GM21526 (cell line): ENCODE results near the gene CBLN3.
"Not testable (repeated sequence)": the region's sequence is repeated elsewhere in the genome, so short reads cannot be mapped to it uniquely, and the experiment has no call there.

Experiments used
- ATAC-seq: cut with Tn5 transposase; IDR thresholded peaks from one replicate; pipeline ENCODE4 v1.9.1; 2021; ENCODE audit warnings: moderate library complexity; ENCODE audit not compliant: unreplicated experiment, low FRiP score

The CBLN3 gene

DNA sequence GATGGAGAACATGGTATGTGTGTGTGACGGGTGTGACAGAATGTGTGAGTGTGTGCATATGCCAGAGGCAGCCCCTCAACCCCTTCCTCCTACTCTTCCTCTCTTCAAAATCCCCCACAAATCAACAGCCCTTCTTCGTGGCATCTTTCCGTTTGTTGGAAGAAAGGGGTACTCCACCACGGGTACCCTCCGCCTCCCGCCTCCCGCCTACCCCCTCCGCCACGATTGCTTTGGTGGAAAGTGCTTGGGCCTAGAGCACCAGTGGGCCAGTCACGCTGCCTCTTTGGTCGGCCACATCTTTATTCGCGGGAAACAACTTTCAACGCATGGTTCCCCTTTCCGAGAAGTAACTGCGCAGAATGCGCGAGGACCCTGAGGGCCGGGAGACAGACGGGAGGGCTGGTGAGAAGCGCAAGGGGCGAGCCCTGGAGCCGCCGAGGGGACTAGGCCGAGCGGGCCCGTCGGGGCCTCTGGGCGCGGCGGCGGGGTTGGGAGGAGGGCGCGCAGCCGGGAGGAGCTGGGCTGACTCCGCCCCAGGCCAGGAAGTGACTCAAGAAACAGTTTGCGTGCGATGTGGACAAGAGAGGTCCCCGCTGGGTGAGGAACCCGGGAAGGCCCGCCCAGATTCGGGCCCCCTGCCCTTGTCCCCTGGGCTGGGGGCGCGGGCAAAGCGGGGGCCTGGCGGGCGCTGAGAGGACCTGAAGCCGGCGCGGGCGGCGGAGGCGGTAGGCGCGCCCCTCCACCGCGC is at the start of gene CBLN3, which contains the start of gene KHNYN:
TSS of gene CBLN3 (minus strand) at position 274 of the 748 bp plus-strand sequence. CDS start 614 bp downstream, outside the sequence.
TSS of gene KHNYN (plus strand) at position 560 of the 748 bp plus-strand sequence. CDS start 777 bp downstream, outside the sequence.
- ATAC-seq: peak; percentile 85

DNA sequence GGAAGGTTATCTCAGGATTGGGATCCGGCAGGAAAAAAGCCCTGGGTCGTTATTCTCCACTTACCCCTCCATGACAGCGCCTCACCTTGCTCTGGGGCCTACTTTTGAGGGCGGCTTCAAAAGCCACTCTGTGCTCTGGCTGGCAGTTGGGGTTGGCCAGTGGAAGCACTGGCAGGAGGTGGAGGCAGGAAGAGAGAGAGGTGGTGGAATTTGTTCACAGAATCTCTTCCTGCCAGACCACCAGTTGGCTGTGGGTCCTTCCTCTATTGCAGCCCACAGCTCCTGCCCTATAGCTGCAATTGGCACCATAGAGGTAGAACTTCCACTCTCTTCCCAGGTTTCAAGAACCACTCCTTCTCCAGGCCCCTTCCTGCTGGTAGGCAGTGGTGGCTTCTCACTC is 45.8 kb upstream of the CBLN3 start:
- ATAC-seq: no peak

DNA sequence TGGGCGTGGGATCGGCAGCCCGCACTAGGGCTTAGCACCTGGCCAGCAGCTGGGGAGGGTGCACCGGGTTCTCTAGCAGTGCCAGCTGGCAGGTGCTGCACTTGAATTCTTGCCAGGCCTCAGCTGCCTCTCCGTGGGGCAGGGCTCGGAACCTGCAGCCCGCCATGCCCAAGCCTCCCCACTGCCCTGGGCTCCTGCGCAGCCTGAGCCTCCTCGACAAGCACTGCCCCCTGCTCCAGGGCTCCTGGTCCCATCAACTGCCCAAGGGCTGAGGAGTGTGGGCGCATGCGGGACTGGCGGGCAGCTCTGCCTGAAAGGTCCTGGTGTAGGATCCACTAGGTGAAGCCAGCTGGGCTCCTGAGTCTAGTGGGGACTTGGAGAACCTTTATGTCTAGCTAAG is 43.7 kb upstream of the CBLN3 start:
- no peak for ATAC-seq

DNA sequence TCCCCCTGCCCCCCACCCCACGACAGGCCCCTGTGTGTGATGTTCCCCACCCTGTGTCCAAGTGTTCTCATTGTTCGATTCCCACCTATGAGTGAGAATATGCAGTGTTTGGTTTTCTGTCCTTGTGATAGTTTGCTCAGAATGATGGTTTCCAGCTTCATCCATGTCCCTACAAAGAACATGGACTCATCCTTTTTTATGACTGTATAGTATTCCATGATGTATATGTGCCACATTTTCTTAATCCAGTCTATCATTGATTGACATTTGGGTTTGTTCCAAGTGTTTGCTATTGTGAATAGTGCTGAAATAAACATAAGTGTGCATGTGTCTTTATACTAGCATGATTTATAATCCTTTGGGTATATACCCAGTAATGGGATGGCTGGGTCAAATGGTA is 41.0 kb upstream of the CBLN3 start:
- ATAC-seq: not testable (repeated sequence)

- no peak for ATAC-seq
Observed at GRCh38 chr14:24465805-24466204, 36.3 kb upstream of the CBLN3 start.

DNA sequence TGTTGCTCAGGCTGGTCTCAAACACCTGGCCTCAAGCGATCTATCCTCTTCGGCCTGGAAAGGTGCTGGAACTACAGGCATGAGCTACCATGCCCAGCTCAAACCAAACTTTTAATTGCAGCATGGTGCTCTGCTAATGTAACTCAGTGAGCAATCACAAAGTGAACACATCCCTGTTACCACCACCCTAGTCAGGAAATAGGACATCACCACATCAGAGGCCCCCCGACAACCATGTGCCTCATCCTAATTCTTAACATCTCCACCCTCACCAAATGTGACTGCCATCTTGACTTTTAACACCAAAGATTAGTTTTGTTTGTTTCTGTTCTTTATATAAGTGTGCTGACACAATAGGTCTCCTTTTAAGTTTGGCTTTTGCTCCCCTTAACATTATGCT is 35.9 kb upstream of the CBLN3 start:
- no peak for ATAC-seq

- no peak for ATAC-seq
Observed at GRCh38 chr14:24463884-24464785, 34.7 kb upstream of the CBLN3 start.

GRCh38 chr14:24463017-24463883 is 33.8 kb upstream of the CBLN3 start:
- ATAC-seq: no peak

- ATAC-seq: no peak
Observed at GRCh38 chr14:24461336-24461735, 31.9 kb upstream of the CBLN3 start.

GRCh38 chr14:24459331-24459730 is 29.9 kb upstream of the CBLN3 start:
- no peak for ATAC-seq

- no peak for ATAC-seq
Observed at GRCh38 chr14:24458736-24459135, 29.3 kb upstream of the CBLN3 start.

DNA sequence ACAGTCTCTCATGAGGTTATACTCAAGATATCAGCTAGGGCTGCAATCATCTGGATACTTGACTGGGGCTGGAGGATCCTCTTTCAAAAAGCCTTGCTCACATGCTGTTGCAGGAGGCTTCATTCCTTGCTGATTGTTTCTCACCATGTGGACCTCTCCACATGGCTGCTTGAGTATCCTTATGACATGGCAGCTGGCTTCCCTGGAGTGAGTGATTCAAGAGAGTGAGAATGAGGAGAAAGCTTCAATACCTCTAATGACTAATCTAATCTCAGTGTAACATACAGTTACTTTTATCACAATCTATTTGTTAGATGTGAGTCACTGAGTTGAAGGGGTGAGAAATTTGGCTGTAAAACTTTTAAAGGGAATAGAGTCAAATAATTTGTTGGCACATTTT is 27.5 kb upstream of the CBLN3 start:
- no peak for ATAC-seq

DNA sequence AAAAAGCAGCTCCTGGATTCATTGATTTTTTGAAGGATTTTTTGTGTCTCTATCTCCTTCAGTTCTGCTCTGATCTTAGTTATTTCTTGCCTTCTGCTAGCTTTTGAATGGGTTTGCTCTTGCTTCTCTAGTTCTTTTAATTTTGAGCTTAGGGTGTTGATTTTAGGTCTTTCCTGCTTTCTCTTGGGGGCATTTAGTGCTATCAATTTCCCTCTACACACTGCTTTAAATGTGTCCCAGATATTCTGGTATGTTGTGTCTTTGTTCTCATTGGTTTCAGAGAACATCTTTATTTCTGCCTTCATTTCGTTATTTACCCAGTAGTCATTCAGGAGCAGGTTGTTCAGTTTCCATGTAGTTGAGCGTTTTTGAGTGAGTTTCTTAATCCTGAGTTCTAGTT is 21.4 kb upstream of the CBLN3 start:
- not testable (repeated sequence) for ATAC-seq

- no peak for ATAC-seq
Observed at GRCh38 chr14:24443053-24443665, 13.7 kb upstream of the CBLN3 start.

DNA sequence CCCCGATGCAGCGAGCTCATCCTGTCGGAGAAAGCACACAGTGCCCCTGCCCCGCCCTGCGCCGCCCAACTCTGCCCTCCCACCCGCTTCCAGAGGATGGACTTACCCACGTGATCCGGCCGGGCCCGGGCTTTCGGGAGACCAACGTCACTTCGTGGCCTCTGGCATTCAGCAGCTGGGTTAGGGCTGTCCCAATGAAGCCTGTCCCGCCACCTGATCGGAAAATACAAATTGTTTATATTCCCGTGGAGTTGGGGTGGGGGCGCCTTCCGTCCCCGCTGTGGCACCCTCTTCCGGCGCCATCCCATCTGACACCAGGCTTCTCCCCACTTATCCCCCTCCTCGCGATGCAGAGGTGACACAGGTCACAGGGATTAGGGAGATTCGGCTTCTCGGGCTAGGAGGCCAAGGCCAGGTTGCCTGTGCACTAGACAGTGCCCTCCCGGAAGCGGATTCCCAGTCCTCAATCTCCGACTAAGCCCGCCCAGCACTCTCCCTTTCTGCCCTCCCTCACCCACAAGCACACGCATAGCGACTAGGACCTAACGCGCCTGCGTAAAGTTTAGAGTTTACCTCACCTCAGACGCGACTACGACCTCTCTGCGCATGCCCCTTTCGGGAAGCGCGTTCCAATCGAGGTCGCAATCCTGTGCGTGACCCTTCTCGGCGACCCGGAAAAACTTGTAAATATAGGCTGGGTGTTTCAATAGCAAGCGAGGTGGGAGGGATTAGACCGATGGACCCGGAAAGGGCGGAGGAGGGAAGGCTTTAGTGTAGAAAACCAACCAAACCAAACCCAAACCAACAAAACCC is 13.0 kb upstream of the CBLN3 start, which contains the start of gene SDR39U1:
TSS of gene SDR39U1 (minus strand) at position 537 of the 813 bp plus-strand sequence. CDS start at position 530, 7 bp downstream.
- peak; percentile 88 for ATAC-seq

- no peak for ATAC-seq
Observed at GRCh38 chr14:24441904-24442239, 12.4 kb upstream of the CBLN3 start.

DNA sequence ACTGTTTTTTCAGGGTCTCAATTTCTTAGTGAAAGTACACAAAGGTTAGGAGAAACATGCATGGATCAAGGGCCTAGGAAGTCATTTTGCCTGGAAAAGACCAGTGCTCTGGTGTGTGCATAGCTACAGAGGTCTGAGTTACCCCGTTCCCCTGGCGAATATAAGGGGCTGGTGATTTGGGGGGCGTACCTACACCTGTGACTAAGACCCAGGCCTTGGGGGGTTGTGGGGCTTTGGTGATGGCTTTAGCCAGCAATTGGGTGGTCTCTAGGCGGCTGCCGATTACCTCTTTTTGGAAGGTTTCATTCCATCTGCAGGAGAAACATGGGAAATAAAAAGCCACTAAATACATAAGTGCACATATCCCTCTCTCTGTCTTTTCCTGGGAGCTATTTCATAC is 12.0 kb upstream of the CBLN3 start:
- ATAC-seq: no peak

DNA sequence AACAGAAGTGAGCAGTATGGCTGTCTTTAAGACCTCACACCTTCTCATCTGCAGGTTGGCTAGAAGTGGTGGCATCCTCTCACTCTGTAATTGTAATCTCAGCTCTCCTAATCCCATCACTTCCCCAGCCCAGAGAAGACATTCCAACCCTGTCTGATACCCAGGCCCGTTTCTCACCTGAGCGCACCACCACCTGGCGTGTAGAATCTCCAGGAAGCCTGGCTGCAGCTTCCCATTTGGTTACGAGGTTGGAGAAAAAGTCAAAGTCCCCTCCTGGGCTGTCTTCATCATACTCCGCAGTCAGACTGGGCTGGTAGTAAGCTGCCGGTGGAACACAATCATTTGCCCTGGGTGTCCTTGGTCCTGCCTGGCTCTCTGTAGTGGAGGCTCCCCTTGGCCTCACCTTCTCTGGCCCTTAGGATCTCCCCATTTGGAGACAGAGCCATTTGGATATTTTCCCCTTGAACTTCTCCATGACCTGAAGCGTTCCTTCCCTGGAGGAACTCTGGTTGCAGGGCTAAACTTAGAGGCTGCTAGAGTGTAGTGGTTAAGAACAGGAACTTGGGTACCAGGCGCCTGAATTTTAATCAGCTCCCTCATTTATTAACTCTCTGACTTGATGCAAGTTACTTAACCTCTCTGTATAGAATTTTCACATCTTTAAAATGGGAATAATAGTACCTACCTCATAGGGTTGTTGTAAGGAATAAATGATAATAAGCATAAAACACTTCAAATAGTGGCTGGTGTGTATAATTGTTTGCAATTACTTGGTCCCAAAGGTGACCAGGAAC is 11.3 kb upstream of the CBLN3 start:
- no peak for ATAC-seq
